CD14-positive monocyte (primary cell): ENCODE data around the gene HAPLN3. TPM values are rescaled to one million over a fixed set of nuclear protein-coding genes. Genes with fewer than 3 reads are reported as not detected.

Source experiments
- DNase-seq, 3 donors: peaks; one replicate each; pipeline ENCODE4 v3.0.0-alpha.2; 2011 to 2022
- H2AFZ ChIP-seq: 2 replicates; pipeline ENCODE4 v1.6.0; 2012; ENCODE audit warnings: mild to moderate bottlenecking, low read depth, low read length, inconsistent platforms; ENCODE audit not compliant: insufficient read depth, poor library complexity, severe bottlenecking
- H3K27ac ChIP-seq, 2 donors: 1 replicate in 1 of 2; 2 replicates in 1 of 2; pipeline ENCODE4 v1.5.1; 2012 to 2013; ENCODE audit warnings: low read length in 2 of 2, control low read depth in 1 of 2, inconsistent platforms in 1 of 2, low read depth in 1 of 2, mild to moderate bottlenecking in 1 of 2
- H3K27me3 ChIP-seq, 2 donors: one replicate each; pipeline versions ENCODE4 v1.6.0 to v1.6.1; 2011 to 2013; ENCODE audit warnings: low read length in 2 of 2; ENCODE audit not compliant: control insufficient read depth in 2 of 2, insufficient read depth in 2 of 2
- H3K36me3 ChIP-seq, 2 donors: replicated peaks in 1 of 2; 1 replicate in 1 of 2; 2 replicates in 1 of 2; pipeline versions ENCODE4 v1.5.1 to v1.6.1; 2012 to 2013; ENCODE audit warnings: low read length in 2 of 2, control low read depth in 1 of 2, inconsistent platforms in 1 of 2, mild to moderate bottlenecking in 1 of 2; ENCODE audit not compliant: insufficient read depth in 2 of 2, control insufficient read depth in 1 of 2
- H3K4me1 ChIP-seq, 2 donors: 1 replicate in 1 of 2; 2 replicates in 1 of 2; pipeline versions ENCODE4 v1.5.1 to v1.6.1; 2012 to 2013; ENCODE audit warnings: low read length in 2 of 2, control low read depth in 1 of 2, inconsistent platforms in 1 of 2, mild to moderate bottlenecking in 1 of 2, moderate library complexity in 1 of 2; ENCODE audit not compliant: insufficient read depth in 2 of 2, control insufficient read depth in 1 of 2
- H3K4me2 ChIP-seq: replicated peaks from 2 replicates; pipeline ENCODE3; 2012; ENCODE audit warnings: low read length, moderate library complexity, mild to moderate bottlenecking; ENCODE audit not compliant: poor library complexity, severe bottlenecking; ENCODE audit errors: extremely low read depth
- H3K4me3 ChIP-seq, 3 experiments: fragments of 200-600 bp in 1 of 3; sonication (generic) in 1 of 3; replicated peaks in 1 of 3; 1 replicate in 2 of 3; 2 replicates in 1 of 3; pipeline ENCODE4 v1.5.1; 2011 to 2013; ENCODE audit warnings: low read length in 3 of 3, mild to moderate bottlenecking in 3 of 3, control low read depth in 2 of 3, low read depth in 2 of 3, inconsistent platforms in 1 of 3, moderate library complexity in 1 of 3
- H3K79me2 ChIP-seq: 2 replicates; pipeline ENCODE4 v1.6.0; 2012; ENCODE audit warnings: mild to moderate bottlenecking, control low read depth, inconsistent platforms, low read length, moderate library complexity; ENCODE audit not compliant: insufficient read depth
- H3K9ac ChIP-seq: 2 replicates; pipeline ENCODE4 v1.6.0; 2017; ENCODE audit warnings: low read length, mild to moderate bottlenecking; ENCODE audit not compliant: insufficient read depth, poor library complexity, severe bottlenecking
- H3K9me3 ChIP-seq, 2 donors: replicated peaks in 1 of 2; 1 replicate in 1 of 2; 2 replicates in 1 of 2; pipeline versions ENCODE4 v1.5.1 to v1.6.1; 2012 to 2013; ENCODE audit warnings: low read length in 2 of 2, control low read depth in 1 of 2; ENCODE audit not compliant: control insufficient read depth in 1 of 2, insufficient read depth in 1 of 2
- H4K20me1 ChIP-seq: 2 replicates; pipeline ENCODE4 v1.6.0; 2012; ENCODE audit warnings: mild to moderate bottlenecking, low read length, control low read depth, moderate library complexity; ENCODE audit not compliant: insufficient read depth
- H3K27ac Mint-ChIP-seq, 7 donors: one replicate each; pipeline ENCODE4 v1.8.0; 2020; ENCODE audit warnings: mild to moderate bottlenecking in 7 of 7, mixed read lengths in 7 of 7, moderate library complexity in 6 of 7, inconsistent platforms in 2 of 7
- H3K27me3 Mint-ChIP-seq, 3 donors: one replicate each; pipeline ENCODE4 v1.8.0; 2021 to 2022; ENCODE audit warnings: low read depth in 3 of 3, mild to moderate bottlenecking in 3 of 3, mixed read lengths in 3 of 3, moderate library complexity in 3 of 3, inconsistent platforms in 1 of 3
- H3K36me3 Mint-ChIP-seq, 2 donors: one replicate each; pipeline ENCODE4 v1.8.0; 2020; ENCODE audit warnings: mixed read lengths in 2 of 2, inconsistent platforms in 1 of 2, mild to moderate bottlenecking in 1 of 2
- H3K4me1 Mint-ChIP-seq: one replicate; pipeline ENCODE4 v1.8.0; 2020; ENCODE audit warnings: mild to moderate bottlenecking, mixed read lengths
- H3K4me3 Mint-ChIP-seq, 2 donors: one replicate each; pipeline ENCODE4 v1.8.0; 2020; ENCODE audit warnings: mild to moderate bottlenecking in 2 of 2, mixed read lengths in 2 of 2, moderate library complexity in 1 of 2
- H3K9me3 Mint-ChIP-seq, 7 donors: one replicate each; pipeline ENCODE4 v1.8.0; 2020 to 2022; ENCODE audit warnings: mixed read lengths in 7 of 7, mild to moderate bottlenecking in 6 of 7, moderate library complexity in 6 of 7, inconsistent platforms in 2 of 7
- WGBS: methylation state at CpG from one replicate; pipeline ENCODE4 v1.1.5; 2013; ENCODE audit warnings: missing lambda C conversion rate; ENCODE audit not compliant: insufficient coverage; 5-methylcytosine and 5-hydroxymethylcytosine counted together
- intact Hi-C, 2 donors: fragments of 100-400 bp; cut with micrococcal nuclease; formaldehyde crosslinking; loops; one replicate each; pipeline versions ENCODE4 v1.15.0 to v1.15.1; 2023
- polyA plus RNA-seq, 3 donors: library from polyadenylated mRNA; depleted of rRNA in 1 of 3; unstranded in 2 of 3; stranded (reverse) in 1 of 3; fragments of 300-500 nt in 2 of 3; fragments of >200 nt in 1 of 3; fragmentation: Illumina TruSeq in 2 of 3; gene quantifications; 1 replicate in 2 of 3; 2 replicates in 1 of 3; pipeline ENCODE4 v1.2.3, GENCODE V29; 2012 to 2021
- TF ChIP-seq, protein P1 (sequence below): fragments of 200-600 bp; IDR thresholded peaks from one replicate; pipeline ENCODE4 v1.8.0; 2022; ENCODE audit warnings: antibody characterized with exemption, mild to moderate bottlenecking

The HAPLN3 gene
- polyA plus RNA-seq, 3 donors, result 0.60 to 2.8 (median 0.65) TPM

DNA sequence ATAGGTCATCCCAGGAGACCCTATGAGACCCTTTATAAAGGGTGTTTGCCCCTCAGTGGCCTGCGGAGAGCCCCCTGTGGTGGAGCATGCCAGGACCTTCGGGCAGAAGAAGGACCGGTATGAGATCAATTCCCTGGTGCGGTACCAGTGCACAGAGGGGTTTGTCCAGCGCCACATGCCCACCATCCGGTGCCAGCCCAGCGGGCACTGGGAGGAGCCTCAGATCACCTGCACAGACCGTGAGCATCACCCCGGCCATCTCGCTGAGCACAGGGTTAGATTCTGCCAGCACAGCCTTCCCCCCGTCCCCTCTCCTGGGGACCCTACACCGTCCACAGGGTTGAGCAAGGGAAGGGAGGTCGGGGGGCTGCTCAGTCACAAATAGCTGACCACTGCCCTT is 21.6 kb downstream of the HAPLN3 start:
- DNase-seq, result no peak
- no peak overlapping the region for H3K27ac Mint-ChIP-seq
- no peaks in the 10 kb centered on the region for H3K79me2 ChIP-seq
- no peak overlapping the region for H2AFZ ChIP-seq
- H3K4me3 ChIP-seq, result no peak overlapping the region
- 94% methylated on average over 11 of the region's 13 CpGs for WGBS
- TF ChIP-seq, protein P1, sequence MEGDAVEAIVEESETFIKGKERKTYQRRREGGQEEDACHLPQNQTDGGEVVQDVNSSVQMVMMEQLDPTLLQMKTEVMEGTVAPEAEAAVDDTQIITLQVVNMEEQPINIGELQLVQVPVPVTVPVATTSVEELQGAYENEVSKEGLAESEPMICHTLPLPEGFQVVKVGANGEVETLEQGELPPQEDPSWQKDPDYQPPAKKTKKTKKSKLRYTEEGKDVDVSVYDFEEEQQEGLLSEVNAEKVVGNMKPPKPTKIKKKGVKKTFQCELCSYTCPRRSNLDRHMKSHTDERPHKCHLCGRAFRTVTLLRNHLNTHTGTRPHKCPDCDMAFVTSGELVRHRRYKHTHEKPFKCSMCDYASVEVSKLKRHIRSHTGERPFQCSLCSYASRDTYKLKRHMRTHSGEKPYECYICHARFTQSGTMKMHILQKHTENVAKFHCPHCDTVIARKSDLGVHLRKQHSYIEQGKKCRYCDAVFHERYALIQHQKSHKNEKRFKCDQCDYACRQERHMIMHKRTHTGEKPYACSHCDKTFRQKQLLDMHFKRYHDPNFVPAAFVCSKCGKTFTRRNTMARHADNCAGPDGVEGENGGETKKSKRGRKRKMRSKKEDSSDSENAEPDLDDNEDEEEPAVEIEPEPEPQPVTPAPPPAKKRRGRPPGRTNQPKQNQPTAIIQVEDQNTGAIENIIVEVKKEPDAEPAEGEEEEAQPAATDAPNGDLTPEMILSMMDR, result no peak
- no peaks in the 10 kb centered on the region for H4K20me1 ChIP-seq
- no peaks in the 10 kb centered on the region for H3K4me1 ChIP-seq
- intact Hi-C loops, result no loop called here
- H3K4me3 Mint-ChIP-seq, result no peak overlapping the region
- no peaks in the 10 kb centered on the region for H3K9me3 ChIP-seq
- H3K36me3 ChIP-seq, result no peaks in the 10 kb centered on the region
- no peak overlapping the region for H3K9ac ChIP-seq
- peaks cover 3 to 4% (median 3%) of the 10 kb centered on the region in 3 donors for H3K27me3 Mint-ChIP-seq
- H3K36me3 Mint-ChIP-seq, result no peaks in the 10 kb centered on the region
- H3K4me1 Mint-ChIP-seq, result no peaks in the 10 kb centered on the region
- no peaks in the 10 kb centered on the region for H3K27me3 ChIP-seq
- no peak overlapping the region for H3K4me2 ChIP-seq
- H3K27ac ChIP-seq, result no peak overlapping the region
- no peaks in the 10 kb centered on the region for H3K9me3 Mint-ChIP-seq

DNA sequence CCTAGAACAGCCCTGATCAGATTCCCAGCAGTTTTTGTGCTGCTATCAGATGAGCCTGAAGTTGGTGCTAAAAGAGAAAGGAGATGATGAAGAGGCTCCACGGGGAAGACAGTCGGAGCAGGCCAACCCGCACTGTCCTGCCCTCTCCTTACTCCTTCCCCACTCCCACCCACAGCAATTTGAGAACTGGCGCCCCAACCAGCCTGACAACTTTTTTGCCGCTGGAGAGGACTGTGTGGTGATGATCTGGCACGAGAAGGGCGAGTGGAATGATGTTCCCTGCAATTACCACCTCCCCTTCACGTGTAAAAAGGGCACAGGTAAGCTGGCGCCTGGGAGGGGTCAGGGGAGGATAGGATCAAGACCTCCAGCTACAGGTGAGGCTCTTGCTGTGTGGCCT is 22.6 kb downstream of the HAPLN3 start:
- Histone ChIP-seq H3K9ac (no peak overlapping the region), H3K9me3 (no peaks in the 10 kb centered on the region), H3K27ac (no peak overlapping the region), H3K4me3 (no peak overlapping the region), H2AFZ (no peak overlapping the region), H3K79me2 (no peaks in the 10 kb centered on the region), H3K27me3 (no peaks in the 10 kb centered on the region), H3K4me1 (no peaks in the 10 kb centered on the region), H3K4me2 (no peak overlapping the region), H4K20me1 (no peaks in the 10 kb centered on the region), H3K36me3 (no peaks in the 10 kb centered on the region)
- Mint-ChIP-seq H3K36me3 (no peaks in the 10 kb centered on the region), H3K4me3 (no peak overlapping the region), H3K27ac (no peak overlapping the region), H3K9me3 (no peaks in the 10 kb centered on the region), H3K4me1 (no peaks in the 10 kb centered on the region), H3K27me3 (peaks cover 5% of the 10 kb centered on the region in 3 donors)
- DNase-seq, result no peak
- WGBS, result no CpG with 5 or more reads among the region's 9 CpGs
- intact Hi-C loops, result no loop called here
- TF ChIP-seq, protein P1, result no peak
